GM19023 (cell line): Measurements from ENCODE around the gene PLD4.
"Not testable (repeated sequence)": the region's sequence is repeated elsewhere in the genome, so short reads cannot be mapped to it uniquely, and the experiment has no call there.

Experiments used
- ATAC-seq: cut with Tn5 transposase; IDR thresholded peaks from one replicate; pipeline ENCODE4 v1.9.1; 2021; ENCODE audit warnings: mild to moderate bottlenecking, moderate library complexity; ENCODE audit not compliant: unreplicated experiment

Gene PLD4

DNA sequence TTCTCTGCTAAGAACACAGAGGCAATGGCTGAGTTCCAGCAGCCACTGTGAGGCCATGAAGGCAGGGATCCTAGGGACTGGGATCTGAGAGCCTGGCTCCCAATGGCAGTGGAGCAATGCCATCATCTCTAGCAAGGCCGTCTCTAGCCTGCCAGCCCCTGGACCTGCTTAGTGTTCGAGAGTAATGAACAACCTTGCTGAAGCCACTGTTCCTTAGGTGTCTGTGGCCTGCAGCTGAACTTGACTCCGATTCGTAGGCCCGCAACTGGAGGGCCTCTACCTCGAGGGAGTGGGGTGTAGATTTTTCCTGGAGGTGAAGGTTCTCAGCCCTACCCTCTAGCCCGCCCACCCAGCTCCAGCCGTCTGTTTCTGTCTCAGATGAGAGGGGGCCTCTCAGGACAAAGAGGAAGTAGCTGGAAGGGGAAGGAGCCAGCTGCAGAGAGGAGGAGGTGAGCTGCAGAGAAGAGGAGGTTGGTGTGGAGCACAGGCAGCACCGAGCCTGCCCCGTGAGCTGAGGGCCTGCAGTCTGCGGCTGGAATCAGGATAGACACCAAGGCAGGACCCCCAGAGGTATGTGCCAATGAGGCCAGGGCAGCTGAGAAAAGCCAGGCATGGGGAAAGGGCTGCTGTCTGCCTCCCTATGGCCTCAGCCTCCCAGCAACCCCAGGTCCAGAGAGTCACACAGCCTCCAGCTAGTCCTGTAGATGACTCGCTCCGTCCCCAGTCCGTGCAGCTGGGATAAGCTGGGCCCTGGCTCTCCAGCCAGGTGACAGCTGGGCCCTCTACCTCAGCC is at the start of gene PLD4:
TSS of gene PLD4 (plus strand) at position 459 of the 793 bp plus-strand sequence. CDS start 2,262 bp downstream, outside the sequence.
- ATAC-seq: no peak

- ATAC-seq: no peak
Observed at GRCh38 chr14:104875412-104875751, 49.3 kb upstream of the PLD4 start.

GRCh38 chr14:104875811-104876210 is 48.9 kb upstream of the PLD4 start:
- ATAC-seq: no peak

DNA sequence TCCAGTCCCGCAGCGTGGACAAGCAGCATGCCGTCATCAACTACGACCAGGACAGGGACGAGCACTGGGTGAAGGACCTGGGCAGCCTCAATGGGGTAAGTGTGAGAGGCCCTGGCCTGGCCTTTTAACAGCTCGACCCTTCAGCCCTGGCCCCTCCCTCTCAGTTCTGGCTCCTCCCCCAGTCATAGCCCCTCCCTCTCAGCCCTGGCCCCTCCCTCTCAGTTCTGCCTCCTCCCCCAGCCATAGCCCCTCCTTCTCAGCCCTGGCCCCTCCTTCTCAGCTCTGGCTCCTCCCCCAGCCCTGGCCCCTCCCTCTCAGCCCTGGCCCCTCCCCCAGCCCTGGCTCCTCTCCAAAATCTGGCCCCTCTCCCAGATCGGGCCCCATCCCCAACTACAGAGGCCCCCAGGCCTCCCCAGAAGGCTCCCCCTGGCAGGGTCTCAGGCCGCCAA is 48.4 kb upstream of the PLD4 start:
- ATAC-seq: no peak

DNA sequence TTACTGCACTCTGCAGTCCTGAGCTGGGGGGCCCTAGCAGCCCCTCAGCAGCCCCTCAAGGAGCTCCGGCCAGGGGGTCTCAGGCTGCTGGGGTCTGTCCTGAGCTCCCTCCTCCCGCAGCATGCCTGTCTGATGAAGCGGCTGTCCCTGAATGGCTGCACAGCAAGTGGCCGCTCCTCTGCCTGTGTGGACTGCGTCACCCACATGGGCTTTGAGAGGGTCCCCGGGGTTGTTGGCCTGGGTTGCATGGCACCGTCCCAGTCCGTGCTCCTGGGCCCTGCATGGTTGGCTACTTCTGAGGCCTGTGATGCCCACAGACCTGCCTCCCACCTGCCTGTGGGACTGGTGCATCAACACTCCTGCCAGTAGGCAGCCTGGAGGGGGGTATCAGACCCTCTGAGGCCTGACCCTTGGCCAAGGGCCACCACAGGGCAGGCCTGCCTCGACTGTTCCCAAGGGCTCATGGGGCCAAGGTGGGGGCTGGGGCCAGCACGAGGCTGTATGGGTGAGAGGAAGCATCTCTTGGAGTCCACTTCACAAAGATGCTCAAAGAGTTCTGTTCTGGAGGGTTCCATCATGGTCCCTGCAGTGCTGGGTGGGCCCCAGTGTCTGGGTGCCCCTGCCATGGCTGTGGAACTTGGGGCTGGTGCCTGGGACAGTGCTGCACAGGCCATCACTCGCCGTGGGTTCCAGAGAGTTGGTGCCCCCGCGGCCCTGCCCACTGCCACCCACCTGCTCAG is 47.4 kb upstream of the PLD4 start:
- no peak for ATAC-seq

DNA sequence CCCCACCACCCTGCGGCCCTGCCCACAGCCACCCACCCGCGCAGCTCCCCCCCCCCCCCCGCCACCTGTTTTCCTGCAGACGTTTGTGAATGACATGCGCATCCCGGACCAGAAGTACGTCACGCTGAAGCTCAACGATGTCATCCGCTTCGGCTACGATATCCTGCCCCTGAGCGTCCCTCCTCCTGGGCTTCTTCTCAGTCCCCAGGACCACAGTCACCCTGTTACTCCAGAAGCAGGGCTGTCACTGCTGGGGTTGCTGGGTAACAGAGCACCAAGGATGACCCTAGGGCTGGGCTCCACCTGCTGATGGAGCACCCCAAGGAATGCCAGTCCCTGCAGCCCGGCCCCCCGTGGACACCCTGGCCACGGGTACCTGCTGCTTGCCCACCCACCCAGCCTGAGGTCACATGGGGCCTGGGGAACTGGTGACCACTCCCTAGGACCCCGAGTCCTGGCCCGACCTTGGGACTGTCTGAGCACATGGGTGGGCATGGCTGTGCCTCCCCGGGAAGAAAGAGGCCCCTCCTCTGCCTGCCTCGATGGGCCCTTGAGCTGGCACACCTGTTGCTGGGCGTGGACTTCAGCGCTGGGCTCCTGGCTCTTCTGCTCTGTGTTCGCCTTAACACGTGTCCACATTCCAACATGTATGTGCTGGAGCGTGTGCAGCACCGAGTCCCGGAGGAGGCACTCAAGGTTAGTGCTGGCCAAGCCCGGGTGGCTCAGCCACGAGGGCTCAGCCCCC is 46.7 kb upstream of the PLD4 start:
- ATAC-seq: no peak

DNA sequence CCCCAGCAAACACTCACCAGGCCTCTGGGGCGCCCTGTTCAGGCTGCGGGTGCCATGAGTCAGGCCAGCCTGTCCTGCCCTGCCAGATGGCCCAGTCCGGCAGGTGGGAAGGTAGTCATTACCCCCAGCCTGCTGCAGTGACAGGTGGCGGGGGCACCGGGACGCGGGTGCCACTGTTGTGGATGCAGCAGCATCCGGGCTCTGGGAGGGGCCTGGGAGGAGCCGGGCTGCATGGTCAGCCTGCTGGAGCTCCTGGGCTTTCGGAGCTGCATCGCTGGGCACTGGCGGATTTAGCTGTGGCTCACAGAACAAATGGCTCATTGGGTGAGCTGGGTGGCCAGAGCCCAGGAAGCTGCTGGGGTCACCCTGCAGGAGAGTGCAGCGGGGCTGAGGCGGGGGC is 46.1 kb upstream of the PLD4 start:
- ATAC-seq: no peak

GRCh38 chr14:104879201-104879982 is 45.3 kb upstream of the PLD4 start:
- no peak for ATAC-seq

DNA sequence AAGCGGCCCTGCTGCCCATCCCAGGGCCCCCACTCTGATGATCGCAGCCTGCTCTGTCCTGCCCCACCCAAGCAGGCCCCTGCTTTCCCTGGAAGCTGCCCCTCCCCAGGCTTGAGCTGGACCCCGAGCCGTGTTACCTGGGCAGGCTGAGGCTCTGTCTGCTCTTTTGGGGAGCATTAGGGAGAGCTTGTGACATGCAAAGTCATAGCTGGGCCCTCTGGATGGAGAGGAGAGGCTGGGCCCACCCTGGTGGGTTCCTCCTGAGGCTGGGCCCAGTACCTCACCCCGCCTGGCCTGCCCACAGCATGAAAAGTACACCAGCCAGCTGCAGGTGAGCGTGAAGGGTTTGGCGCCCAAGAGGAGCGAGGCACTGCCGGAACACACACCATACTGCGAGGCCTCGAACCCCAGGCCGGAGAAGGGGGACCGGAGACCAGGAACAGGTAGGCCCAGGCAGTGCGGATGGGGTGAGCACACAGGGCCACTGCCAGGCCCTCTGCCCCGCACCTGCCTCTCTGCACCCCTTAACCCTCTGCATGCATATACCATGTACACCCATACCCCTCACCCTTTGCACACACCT is 44.6 kb upstream of the PLD4 start:
- no peak for ATAC-seq

- no peak for ATAC-seq
Observed at GRCh38 chr14:104880584-104881210, 44.0 kb upstream of the PLD4 start.

DNA sequence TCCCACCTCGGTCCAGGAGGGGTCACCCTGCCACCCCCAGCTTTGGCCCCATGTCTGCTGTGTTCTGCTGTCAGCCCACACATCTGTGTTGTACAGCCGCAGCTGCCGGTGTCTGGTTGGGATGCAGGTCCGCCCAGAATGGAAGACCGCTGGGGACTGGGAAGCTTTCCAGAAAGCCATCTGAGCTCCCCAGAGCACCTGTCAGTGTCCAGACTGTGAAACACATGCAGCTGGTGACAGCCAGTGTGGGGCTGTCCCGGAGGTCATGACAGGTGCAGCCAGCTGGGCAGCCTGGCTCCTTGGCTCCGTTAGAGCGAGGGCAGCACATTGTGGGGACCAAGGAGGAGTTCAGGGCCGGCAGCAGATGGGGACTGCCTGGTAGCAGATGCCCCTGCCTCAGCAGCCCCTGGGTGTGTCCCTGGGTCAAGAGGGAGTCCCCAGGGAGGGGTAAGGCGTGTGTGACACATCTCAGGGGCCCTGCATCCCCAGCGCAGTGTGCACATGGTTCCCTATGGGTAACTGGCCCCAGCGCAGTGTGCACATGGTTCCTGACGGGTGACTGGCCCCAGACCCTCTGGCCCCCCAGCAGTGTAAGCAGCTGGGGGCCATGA is 43.2 kb upstream of the PLD4 start:
- ATAC-seq: no peak

DNA sequence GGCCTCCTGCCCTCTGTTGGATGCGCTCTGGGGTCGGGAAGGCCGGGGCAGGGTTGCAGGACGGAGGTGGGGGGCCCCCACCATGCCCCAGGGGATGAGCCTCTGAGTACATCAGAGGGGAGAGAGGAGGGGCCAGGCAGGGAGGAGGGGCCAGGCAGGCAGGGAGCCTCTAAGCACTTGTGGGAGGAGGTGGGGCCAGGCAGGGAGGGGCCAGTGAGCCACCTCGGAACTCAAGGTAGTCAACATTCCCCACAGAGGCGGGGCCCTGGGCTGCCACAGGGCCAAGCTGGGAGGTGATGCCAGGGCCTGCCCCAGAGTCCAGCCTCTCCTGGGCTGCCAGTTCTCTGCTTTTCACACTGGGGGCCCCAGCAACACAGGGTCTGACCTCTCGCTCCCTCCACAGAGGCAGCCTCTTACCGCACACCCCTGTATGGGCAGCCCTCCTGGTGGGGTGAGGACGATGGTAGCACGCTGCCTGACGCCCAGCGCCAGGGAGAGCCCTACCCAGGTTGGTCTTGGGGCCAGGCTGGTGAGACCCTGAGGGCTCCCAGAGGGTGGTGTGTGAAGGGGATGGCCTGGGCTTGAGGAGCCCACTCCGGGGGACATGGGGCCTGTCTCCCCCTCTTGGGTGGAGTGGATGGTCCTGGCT is 42.2 kb upstream of the PLD4 start:
- ATAC-seq: no peak

DNA sequence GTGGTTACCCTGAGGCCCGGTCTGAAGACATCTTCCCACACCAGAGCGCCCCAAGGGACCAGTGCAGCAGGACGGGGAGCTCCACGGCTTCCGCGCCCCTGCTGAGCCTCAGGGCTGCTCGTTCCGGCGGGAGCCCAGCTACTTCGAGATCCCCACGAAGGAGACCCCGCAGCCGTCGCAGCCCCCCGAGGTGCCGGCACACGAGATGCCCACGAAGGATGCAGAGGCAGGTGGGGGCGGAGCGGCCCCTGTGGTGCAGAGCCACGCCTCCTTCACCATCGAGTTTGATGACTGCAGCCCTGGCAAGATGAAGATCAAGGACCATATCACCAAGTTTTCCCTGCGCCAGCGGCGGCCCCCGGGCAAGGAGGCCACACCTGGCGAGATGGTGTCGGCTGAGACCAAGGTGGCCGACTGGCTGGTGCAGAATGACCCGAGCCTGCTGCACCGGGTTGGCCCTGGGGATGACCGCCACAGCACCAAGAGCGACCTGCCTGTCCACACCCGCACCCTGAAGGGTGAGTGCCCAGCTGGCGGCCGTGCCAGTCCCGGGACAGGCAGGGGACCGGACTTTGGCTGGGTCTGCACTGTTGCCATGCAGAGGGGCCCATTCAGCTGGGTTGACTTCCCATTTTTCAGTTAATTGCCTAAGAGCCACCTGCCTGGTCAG is 41.6 kb upstream of the PLD4 start:
- no peak for ATAC-seq

DNA sequence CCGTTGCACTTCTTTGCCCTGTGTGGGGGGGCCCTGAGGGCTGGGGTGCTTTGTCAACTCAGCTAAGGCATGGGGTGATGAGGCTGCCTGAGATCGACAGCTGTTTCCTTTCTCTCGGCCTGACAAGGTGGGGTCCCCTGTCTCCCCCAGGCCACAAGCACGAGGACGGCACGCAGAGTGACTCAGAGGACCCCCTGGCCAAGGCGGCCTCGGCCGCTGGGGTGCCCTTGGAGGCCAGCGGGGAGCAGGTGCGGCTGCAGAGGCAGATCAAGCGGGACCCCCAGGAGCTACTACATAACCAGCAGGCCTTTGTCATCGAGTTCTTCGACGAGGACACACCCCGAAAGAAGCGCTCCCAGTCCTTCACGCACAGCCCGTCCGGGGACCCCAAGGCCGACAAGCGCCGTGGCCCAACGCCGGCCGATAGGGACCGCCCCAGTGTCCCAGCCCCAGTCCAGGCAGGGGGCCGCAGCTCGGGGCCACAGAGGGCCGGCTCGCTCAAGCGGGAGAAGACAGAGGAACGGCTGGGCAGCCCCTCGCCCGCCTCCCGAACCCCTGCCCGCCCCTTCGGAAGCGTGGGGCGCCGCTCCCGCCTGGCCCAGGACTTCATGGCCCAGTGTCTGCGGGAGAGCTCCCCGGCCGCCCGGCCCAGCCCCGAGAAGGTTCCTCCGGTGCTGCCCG is 40.9 kb upstream of the PLD4 start:
- ATAC-seq: no peak

GRCh38 chr14:104884381-104884780 is 40.3 kb upstream of the PLD4 start:
- ATAC-seq: not testable (repeated sequence)

- no peak for ATAC-seq
Observed at GRCh38 chr14:104885031-104885972, 39.4 kb upstream of the PLD4 start.
